Right hindlimb (tissue), 1 donor: ENCODE results near the gene IL1RAPL1.
"Not testable (repeated sequence)": the region's sequence is repeated elsewhere in the genome, so short reads cannot be mapped to it uniquely, and the experiment has no call there.

Experiments used
- DNase-seq: peaks from one replicate; pipeline ENCODE4 v3.0.0-alpha.2; 2018

Gene IL1RAPL1

GRCh38 chrX:29285664-29286063 is 698.4 kb downstream of the IL1RAPL1 start:
- DNase-seq = no peak

- DNase-seq = no peak
These were observed 708.9 kb downstream of the IL1RAPL1 start for GRCh38 chrX:29295987-29296680.

GRCh38 chrX:29297171-29297800 is 710.0 kb downstream of the IL1RAPL1 start:
- DNase-seq = no peak

- no peak for DNase-seq
These were observed 712.4 kb downstream of the IL1RAPL1 start for GRCh38 chrX:29299684-29300083.

GRCh38 chrX:29308726-29309125 is 721.5 kb downstream of the IL1RAPL1 start:
- no peak for DNase-seq

GRCh38 chrX:29315931-29316330 is 728.7 kb downstream of the IL1RAPL1 start:
- DNase-seq = no peak

- DNase-seq = no peak
These were observed 730.8 kb downstream of the IL1RAPL1 start for GRCh38 chrX:29318012-29318411.

GRCh38 chrX:29332429-29332828 is 745.2 kb downstream of the IL1RAPL1 start:
- not testable (repeated sequence) for DNase-seq

- not testable (repeated sequence) for DNase-seq
These were observed 745.8 kb downstream of the IL1RAPL1 start for GRCh38 chrX:29333091-29333490.

- DNase-seq = no peak
These were observed 761.0 kb downstream of the IL1RAPL1 start for GRCh38 chrX:29348288-29348687.

- no peak for DNase-seq
These were observed 772.0 kb downstream of the IL1RAPL1 start for GRCh38 chrX:29359276-29359675.

GRCh38 chrX:29374765-29375164 is 787.5 kb downstream of the IL1RAPL1 start:
- DNase-seq = not testable (repeated sequence)

GRCh38 chrX:29376584-29376983 is 789.3 kb downstream of the IL1RAPL1 start:
- DNase-seq = no peak

- no peak for DNase-seq
These were observed 795.6 kb downstream of the IL1RAPL1 start for GRCh38 chrX:29382811-29383210.

GRCh38 chrX:29388509-29388908 is 801.3 kb downstream of the IL1RAPL1 start:
- DNase-seq = no peak

- no peak for DNase-seq
These were observed 810.3 kb downstream of the IL1RAPL1 start for GRCh38 chrX:29397506-29397905.

GRCh38 chrX:29407357-29407756 is 820.1 kb downstream of the IL1RAPL1 start:
- DNase-seq = no peak

GRCh38 chrX:29419774-29420553 is 832.7 kb downstream of the IL1RAPL1 start:
- DNase-seq = no peak

GRCh38 chrX:29422034-29422433 is 834.8 kb downstream of the IL1RAPL1 start:
- no peak for DNase-seq

- no peak for DNase-seq
These were observed 844.6 kb downstream of the IL1RAPL1 start for GRCh38 chrX:29431895-29432294.

- DNase-seq = no peak
These were observed 845.3 kb downstream of the IL1RAPL1 start for GRCh38 chrX:29432534-29432933.

GRCh38 chrX:29434939-29435338 is 847.7 kb downstream of the IL1RAPL1 start:
- no peak for DNase-seq

GRCh38 chrX:29435396-29435795 is 848.1 kb downstream of the IL1RAPL1 start:
- no peak for DNase-seq

GRCh38 chrX:29447867-29448266 is 860.6 kb downstream of the IL1RAPL1 start:
- DNase-seq = no peak
